ENCODE measurements around the gene TRIM54. TPM values are rescaled to one million over a fixed set of nuclear protein-coding genes. Genes with fewer than 3 reads are reported as not detected.

TRIM54 gene
- polyA plus RNA-seq, 3 donors, result not detected

- Mint-ChIP-seq H3K27ac (no peak overlapping the region), H3K27me3 (ENCODE audit: low read depth in 3 of 3) (peaks cover 3 to 9% (median 8%) of the 10 kb centered on the region in 3 donors), H3K4me1 (peaks cover 16% of the 10 kb centered on the region), H3K36me3 (no peaks in the 10 kb centered on the region), H3K9me3 (no peaks in the 10 kb centered on the region), H3K4me3 (no peak overlapping the region)
- Histone ChIP-seq H3K27ac (ENCODE audit: low read depth in 1 of 2, low read length in 2 of 2) (no peak overlapping the region), H3K4me1 (ENCODE audit: control insufficient read depth in 1 of 2, insufficient read depth in 2 of 2, low read length in 2 of 2) (peaks cover 13 to 22% of the 10 kb centered on the region in 2 donors), H3K27me3 (ENCODE audit: control insufficient read depth in 2 of 2, insufficient read depth in 2 of 2, low read length in 2 of 2) (no peaks in the 10 kb centered on the region), H4K20me1 (ENCODE audit: insufficient read depth, low read length) (no peaks in the 10 kb centered on the region), H3K4me3 (replicated peaks in 1 of 3; ENCODE audit: low read depth in 2 of 3, low read length in 3 of 3) (no peak overlapping the region), H2AFZ (ENCODE audit: insufficient read depth, low read depth, low read length, poor library complexity, severe bottlenecking) (no peak overlapping the region), H3K9ac (ENCODE audit: insufficient read depth, low read length, poor library complexity, severe bottlenecking) (no peak overlapping the region), H3K36me3 (replicated peaks in 1 of 2; ENCODE audit: control insufficient read depth in 1 of 2, insufficient read depth in 2 of 2, low read length in 2 of 2) (no peaks in the 10 kb centered on the region), H3K79me2 (ENCODE audit: insufficient read depth, low read length) (no peaks in the 10 kb centered on the region), H3K9me3 (replicated peaks in 1 of 2; ENCODE audit: control insufficient read depth in 1 of 2, insufficient read depth in 1 of 2, low read length in 2 of 2) (no peaks in the 10 kb centered on the region), H3K4me2 (replicated peaks; ENCODE audit: extremely low read depth, low read length, poor library complexity, severe bottlenecking) (no peak overlapping the region)
- DNase-seq, result no peak
- TF ChIP-seq CTCF (IDR thresholded peaks at IDR 0.05), result no peak
- intact Hi-C loops (cut with micrococcal nuclease), result no loop called here
- 93% methylated on average over 6 of the region's 8 CpGs for WGBS (ENCODE audit: insufficient coverage)
Observed at GRCh38 chr2:27294928-27295327, 12.7 kb downstream of the TRIM54 start.

- WGBS (ENCODE audit: insufficient coverage), result 51% methylated on average over 3 of the region's 4 CpGs
- Mint-ChIP-seq H3K36me3 (no peaks in the 10 kb centered on the region), H3K4me1 (peaks cover 16% of the 10 kb centered on the region), H3K27me3 (ENCODE audit: low read depth in 3 of 3) (peaks cover 3 to 13% (median 8%) of the 10 kb centered on the region in 3 donors), H3K9me3 (no peaks in the 10 kb centered on the region), H3K27ac (peak overlapping the region in 3 of 7 donors; percentile 46 to 79 (median 57)), H3K4me3 (peak overlapping the region in 1 of 2 donors; percentile 53)
- no peaks in the 10 kb centered on the region for H3K9me3 ChIP-seq (replicated peaks in 1 of 2; ENCODE audit: control insufficient read depth in 1 of 2, insufficient read depth in 1 of 2, low read length in 2 of 2)
- peaks cover 13 to 15% of the 10 kb centered on the region in 2 donors for H3K4me1 ChIP-seq (ENCODE audit: control insufficient read depth in 1 of 2, insufficient read depth in 2 of 2, low read length in 2 of 2)
- intact Hi-C loops (cut with micrococcal nuclease), result no loop called here
- H3K79me2 ChIP-seq (ENCODE audit: insufficient read depth, low read length), result no peaks in the 10 kb centered on the region
- no peaks in the 10 kb centered on the region for H3K27me3 ChIP-seq (ENCODE audit: control insufficient read depth in 2 of 2, insufficient read depth in 2 of 2, low read length in 2 of 2)
- DNase-seq, result peak; percentile 43 to 61 (median 47)
- no peak for TF ChIP-seq CTCF (IDR thresholded peaks at IDR 0.05)
- H3K36me3 ChIP-seq (replicated peaks in 1 of 2; ENCODE audit: control insufficient read depth in 1 of 2, insufficient read depth in 2 of 2, low read length in 2 of 2), result no peaks in the 10 kb centered on the region
- H3K27ac ChIP-seq (ENCODE audit: low read depth in 1 of 2, low read length in 2 of 2), result no peak overlapping the region
- no peaks in the 10 kb centered on the region for H4K20me1 ChIP-seq (ENCODE audit: insufficient read depth, low read length)
- no peak overlapping the region for H3K4me2 ChIP-seq (replicated peaks; ENCODE audit: extremely low read depth, low read length, poor library complexity, severe bottlenecking)
- H2AFZ ChIP-seq (ENCODE audit: insufficient read depth, low read depth, low read length, poor library complexity, severe bottlenecking), result peak overlapping the region; percentile 66
- no peak overlapping the region for H3K9ac ChIP-seq (ENCODE audit: insufficient read depth, low read length, poor library complexity, severe bottlenecking)
- peak overlapping the region in 1 of 3 experiments; percentile 12 for H3K4me3 ChIP-seq (replicated peaks in 1 of 3; ENCODE audit: low read depth in 2 of 3, low read length in 3 of 3)
Observed at GRCh38 chr2:27296481-27296880, 14.3 kb downstream of the TRIM54 start.

Measured in CD14-positive monocyte (primary cell).